Activated naive CD4-positive, alpha-beta T cell treated with anti-CD3 and anti-CD28 coated beads, Interleukin-2, amount 50 U/mL, for 24 hours (primary cell): ENCODE data around the gene SDE2.
"Not testable (repeated sequence)": the region's sequence is repeated elsewhere in the genome, so short reads cannot be mapped to it uniquely, and the experiment has no call there.

Experiments used
- H3K27ac Mint-ChIP-seq: one replicate; pipeline ENCODE4 v1.8.0; 2021; ENCODE audit warnings: mild to moderate bottlenecking, mixed read lengths
- H3K27me3 Mint-ChIP-seq: one replicate; pipeline ENCODE4 v1.8.0; 2021; ENCODE audit warnings: mixed read lengths
- H3K36me3 Mint-ChIP-seq: one replicate; pipeline ENCODE4 v1.8.0; 2021; ENCODE audit warnings: mixed read lengths
- H3K4me1 Mint-ChIP-seq: one replicate; pipeline ENCODE4 v1.8.0; 2021; ENCODE audit warnings: mixed read lengths
- H3K4me3 Mint-ChIP-seq: one replicate; pipeline ENCODE4 v1.8.0; 2021; ENCODE audit warnings: mild to moderate bottlenecking, mixed read lengths
- H3K9me3 Mint-ChIP-seq: one replicate; pipeline ENCODE4 v1.8.0; 2021; ENCODE audit warnings: mixed read lengths

The SDE2 gene

DNA sequence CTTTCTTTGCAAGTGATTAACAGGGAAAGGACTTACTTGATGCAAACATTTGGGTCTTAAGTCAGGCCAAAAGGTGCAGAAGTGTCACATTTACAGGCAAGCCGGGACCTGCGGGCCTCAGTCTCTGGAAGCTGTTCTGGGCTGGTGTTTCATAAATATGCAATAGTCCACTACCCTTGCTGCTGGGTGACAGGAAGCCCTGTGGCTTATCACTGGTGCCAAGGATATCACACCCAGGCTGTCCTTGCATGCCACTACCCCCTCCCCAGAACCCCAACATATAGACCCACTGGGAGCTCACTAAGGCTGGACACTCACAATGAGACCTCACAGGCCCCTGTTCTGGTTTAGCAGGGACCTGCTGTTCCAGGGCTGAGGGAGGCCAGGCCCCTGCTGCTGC is 54.8 kb downstream of the SDE2 start:
- no peak overlapping the region for H3K4me3 Mint-ChIP-seq
- H3K9me3 Mint-ChIP-seq = no peaks in the 10 kb centered on the region
- no peaks in the 10 kb centered on the region for H3K36me3 Mint-ChIP-seq
- no peak overlapping the region for H3K27ac Mint-ChIP-seq
- H3K27me3 Mint-ChIP-seq = no peaks in the 10 kb centered on the region
- H3K4me1 Mint-ChIP-seq = peaks cover 29% of the 10 kb centered on the region

DNA sequence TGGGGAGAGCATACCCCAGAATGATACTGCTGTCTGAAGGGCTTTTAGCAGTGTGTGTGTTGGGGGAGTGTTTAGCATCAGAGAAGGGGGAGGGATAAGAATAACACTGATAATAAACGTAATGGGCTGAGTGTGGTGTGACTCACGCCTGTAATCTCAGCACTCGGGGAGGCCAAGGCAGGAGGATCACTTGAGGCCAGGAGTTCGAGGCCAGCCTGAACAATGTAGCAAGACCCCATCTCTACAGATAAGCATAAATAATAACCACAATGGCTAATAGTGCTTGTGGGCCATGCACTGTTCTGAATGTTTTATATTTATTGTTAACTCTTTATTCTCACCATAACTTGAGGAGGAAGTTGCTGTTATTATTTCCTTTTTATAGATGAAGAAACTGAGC is 55.6 kb downstream of the SDE2 start:
- no peaks in the 10 kb centered on the region for H3K9me3 Mint-ChIP-seq
- peaks cover 29% of the 10 kb centered on the region for H3K4me1 Mint-ChIP-seq
- no peak overlapping the region for H3K27ac Mint-ChIP-seq
- H3K27me3 Mint-ChIP-seq = no peaks in the 10 kb centered on the region
- H3K4me3 Mint-ChIP-seq = no peak overlapping the region
- no peaks in the 10 kb centered on the region for H3K36me3 Mint-ChIP-seq

DNA sequence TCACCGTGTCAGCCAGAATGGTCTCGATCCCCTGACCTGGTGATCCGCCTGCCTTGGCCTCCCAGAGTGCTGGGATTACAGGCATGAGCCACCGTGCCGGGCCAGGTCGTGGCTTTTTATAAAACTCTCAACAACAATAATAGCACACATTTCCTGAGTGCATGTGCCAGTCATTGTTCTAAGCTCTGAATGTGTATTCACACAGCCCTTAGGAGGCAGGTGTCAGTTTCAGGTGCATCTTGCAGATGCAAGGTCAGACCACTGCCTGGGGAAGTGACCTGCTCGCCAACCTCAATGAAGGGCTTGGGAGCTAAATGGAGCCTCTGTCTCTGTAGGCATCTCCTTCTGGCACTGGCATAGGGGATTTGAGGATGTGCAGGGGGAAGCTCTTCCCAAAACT is 56.6 kb downstream of the SDE2 start:
- Mint-ChIP-seq H3K36me3 (no peaks in the 10 kb centered on the region), H3K4me3 (no peak overlapping the region), H3K9me3 (no peaks in the 10 kb centered on the region), H3K27me3 (no peaks in the 10 kb centered on the region), H3K4me1 (peaks cover 29% of the 10 kb centered on the region), H3K27ac (no peak overlapping the region)

DNA sequence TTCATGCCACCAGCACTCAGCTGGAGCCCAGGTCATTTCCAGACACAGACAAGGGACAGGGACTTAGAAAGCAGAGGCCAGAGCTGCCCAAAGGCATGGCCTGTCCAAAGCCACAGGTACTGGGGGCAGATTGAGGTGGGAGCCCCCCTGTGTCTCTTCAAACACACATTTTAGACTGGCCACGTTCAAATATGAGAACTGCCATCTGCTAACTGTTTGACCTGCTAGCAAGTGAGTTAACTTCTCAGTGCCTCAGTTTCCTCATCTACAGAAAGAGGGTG is 57.3 kb downstream of the SDE2 start:
- Mint-ChIP-seq H3K27ac (no peak overlapping the region), H3K4me3 (no peak overlapping the region), H3K4me1 (peaks cover 29% of the 10 kb centered on the region), H3K36me3 (no peaks in the 10 kb centered on the region), H3K9me3 (no peaks in the 10 kb centered on the region), H3K27me3 (no peaks in the 10 kb centered on the region)

DNA sequence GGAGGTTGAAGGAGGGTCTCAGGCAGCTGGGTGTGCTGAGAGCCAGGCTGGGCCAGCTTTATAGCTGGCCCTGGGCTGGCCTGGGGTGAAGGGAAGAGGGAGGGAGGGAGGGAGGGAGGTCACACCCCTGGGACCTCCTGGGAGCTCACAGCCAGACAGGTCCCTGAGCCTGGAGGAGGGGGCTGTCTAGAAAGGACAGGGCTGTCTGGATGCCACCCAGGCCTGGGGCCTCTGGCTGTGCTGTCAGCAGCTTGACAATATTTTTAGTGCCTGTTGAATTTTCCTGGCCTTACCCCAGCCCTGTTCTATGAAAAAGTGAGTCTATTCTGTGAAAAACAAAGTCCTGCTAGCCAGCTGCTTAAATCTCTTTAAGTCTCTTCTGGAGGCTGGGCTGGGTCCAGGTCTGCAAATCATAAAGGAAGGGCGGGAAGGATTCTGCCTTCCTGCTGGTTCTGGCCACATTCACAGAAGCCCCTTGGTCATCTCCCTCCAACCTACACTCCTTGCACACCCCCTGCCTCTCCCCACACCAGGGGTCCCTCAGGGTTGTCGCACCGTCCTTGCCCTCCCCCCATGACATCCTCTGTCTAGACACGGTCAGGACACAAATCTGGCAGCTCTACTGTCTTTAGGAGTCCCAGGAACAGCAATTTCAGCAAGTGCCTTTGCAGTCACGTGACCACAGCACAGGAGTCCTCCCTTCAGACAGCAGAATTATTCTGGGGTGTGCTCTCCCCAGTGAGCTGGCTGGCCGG is 57.8 kb downstream of the SDE2 start, which contains the start of gene LEFTY2:
LEFTY2 (minus strand) TSS at position 34 of the 755 bp plus-strand sequence. CDS start 80 bp downstream, outside the sequence.
- no peaks in the 10 kb centered on the region for H3K27me3 Mint-ChIP-seq
- no peak within 1 kb of the TSS for H3K27ac Mint-ChIP-seq
- H3K36me3 Mint-ChIP-seq = no peaks in the 10 kb centered on the region
- peaks cover 29% of the 10 kb centered on the region for H3K4me1 Mint-ChIP-seq
- no peaks in the 10 kb centered on the region for H3K9me3 Mint-ChIP-seq
- no peak within 1 kb of the TSS for H3K4me3 Mint-ChIP-seq

DNA sequence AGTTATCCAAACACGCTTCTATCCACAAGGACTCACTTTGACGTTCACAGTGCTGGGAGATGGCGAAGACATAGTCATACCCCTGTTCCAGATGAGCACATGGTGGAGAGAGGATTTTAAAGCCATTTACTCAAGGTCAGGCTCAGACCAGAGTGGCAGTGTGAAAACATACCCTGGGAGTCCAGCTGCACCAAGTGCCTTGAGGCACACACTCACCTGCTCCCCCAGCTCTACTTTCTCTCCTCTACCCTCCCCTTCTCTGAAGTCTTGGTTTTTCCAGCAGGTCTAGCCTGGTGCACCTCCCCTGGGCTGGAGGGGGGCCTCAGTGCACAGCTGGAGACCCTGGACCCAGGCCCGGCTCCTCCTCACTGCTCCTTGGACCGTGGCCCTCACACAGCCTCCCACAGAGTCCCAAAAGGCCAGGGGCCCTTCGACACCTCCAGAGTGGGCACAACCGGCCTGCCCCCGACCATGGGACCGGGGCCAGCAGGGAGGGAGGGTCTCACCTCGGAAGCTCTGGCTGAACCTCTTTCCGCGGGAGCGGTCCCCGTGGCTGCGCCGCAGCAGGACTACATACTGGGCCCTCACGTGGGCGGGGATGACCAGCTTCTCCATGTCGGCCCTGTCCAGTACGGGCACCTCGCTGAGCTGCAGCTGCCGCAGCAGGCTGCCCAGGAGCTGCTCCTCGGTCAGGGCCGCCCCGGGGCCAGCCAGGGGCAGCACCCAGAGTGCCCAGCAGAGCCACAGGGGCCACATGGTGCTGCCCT is 58.6 kb downstream of the SDE2 start:
- H3K4me3 Mint-ChIP-seq = no peak overlapping the region
- H3K9me3 Mint-ChIP-seq = no peaks in the 10 kb centered on the region
- H3K27me3 Mint-ChIP-seq = no peaks in the 10 kb centered on the region
- no peak overlapping the region for H3K27ac Mint-ChIP-seq
- peaks cover 26% of the 10 kb centered on the region for H3K4me1 Mint-ChIP-seq
- no peaks in the 10 kb centered on the region for H3K36me3 Mint-ChIP-seq

DNA sequence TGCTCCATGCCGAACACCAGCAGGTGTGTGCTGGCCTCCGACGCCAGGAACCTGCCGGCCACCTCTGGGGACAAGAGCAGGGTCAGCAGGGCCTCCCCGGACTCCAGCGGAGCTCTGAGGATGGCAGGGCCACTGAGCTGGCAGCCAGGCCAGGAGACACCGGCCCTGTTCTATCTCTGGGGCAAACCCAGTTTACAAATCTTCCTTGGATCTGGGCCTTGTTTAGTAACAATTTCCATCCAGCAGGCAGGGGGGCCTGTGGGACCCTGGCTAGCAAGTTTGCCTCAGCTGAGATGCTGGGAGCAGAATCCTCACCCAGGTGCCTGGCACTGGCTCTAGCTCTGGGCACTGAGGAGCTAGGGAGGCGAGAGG is 59.2 kb downstream of the SDE2 start:
- H3K36me3 Mint-ChIP-seq, H3K27ac Mint-ChIP-seq, H3K27me3 Mint-ChIP-seq, H3K9me3 Mint-ChIP-seq, H3K4me3 Mint-ChIP-seq: not testable (repeated sequence)
- peaks cover 19% of the 10 kb centered on the region for H3K4me1 Mint-ChIP-seq

DNA sequence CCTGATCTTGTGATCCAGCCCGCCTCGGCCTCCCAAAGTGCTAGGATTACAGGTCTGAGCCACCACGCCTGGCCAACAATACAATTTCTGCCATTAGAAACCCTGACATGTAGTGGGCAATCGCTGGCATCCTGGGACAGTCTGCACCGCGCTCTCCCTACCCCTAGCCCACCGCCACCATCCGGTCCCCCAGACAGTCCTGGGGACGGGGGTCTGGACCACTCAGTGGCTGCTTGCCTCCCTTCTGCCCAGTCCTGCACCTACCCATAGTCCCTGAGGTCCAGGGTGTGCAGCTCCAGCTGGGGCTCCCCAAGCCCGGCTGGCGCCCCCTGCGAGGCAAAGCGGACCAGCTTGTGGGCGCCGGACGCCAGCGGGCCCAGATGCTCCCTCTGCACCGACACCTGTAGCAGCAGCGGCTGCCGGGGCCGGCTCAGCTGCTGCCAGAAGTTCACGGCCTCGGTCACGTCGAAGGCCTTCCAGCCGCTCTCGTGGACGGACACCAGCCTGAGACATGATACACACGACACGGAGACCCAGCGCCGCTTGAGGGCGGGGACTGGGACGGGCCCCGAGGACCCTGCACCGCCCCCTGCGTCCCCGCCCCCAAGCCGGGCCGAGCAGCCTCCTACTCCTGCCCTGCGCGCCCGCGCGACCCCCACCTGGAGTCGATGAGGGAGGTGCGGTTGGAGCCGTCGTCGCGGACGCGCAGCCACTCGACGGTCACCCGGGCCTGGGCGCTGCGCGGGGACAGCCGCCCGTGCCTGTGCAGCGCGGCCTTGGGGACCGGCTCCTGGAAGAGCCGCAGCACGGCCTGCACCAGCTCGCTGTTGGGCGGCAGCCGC is 59.8 kb downstream of the SDE2 start:
- peaks cover 13% of the 10 kb centered on the region for H3K4me1 Mint-ChIP-seq
- not testable (repeated sequence) for H3K4me3 Mint-ChIP-seq, H3K27me3 Mint-ChIP-seq, H3K9me3 Mint-ChIP-seq, H3K27ac Mint-ChIP-seq, H3K36me3 Mint-ChIP-seq

DNA sequence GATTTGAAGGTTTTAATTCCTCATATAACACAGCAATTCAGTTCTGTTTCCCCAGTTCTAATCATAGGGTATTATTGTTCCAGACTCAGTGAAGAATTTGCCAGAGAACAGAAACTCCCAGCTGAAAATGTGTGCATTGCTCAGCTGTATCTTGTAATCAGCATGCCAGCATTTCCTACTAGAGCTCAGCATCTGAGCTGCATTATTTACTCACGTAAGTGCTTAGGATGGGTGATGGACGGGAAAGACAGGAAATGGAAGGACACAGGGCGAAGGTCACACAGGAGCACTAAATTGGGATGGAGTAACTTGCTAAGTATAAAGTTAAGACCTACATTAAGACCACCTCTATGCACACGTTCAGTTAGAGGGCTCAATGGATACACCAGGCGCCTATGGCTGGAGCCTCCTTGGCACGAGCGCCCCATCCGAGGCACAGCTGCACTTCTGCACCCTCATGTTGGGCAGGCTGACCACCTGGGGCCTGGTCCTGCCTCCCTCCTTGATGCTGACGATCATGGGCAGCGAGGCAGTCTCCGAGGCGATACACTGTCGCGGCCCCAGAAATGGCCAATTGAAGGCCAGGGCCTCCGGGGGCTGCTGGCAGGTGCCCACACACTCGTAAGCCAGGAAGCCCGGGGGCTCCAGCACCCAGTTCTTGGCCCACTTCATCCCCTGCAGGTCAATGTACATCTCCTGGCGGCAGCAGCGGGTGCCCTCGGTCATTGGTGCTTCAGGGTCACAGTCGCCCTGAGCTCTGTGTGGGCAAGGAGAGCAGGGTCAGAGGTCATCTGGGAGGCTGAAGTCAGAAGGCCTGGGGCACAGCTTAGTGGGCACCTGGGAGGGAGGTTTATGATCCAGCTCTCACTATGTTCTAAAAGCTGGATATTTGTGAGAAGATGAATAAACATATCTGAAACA is 61.8 kb downstream of the SDE2 start:
- Mint-ChIP-seq H3K27me3 (no peaks in the 10 kb centered on the region), H3K27ac (no peak overlapping the region), H3K4me1 (peaks cover 3% of the 10 kb centered on the region), H3K36me3 (no peaks in the 10 kb centered on the region), H3K4me3 (no peak overlapping the region), H3K9me3 (no peaks in the 10 kb centered on the region)

DNA sequence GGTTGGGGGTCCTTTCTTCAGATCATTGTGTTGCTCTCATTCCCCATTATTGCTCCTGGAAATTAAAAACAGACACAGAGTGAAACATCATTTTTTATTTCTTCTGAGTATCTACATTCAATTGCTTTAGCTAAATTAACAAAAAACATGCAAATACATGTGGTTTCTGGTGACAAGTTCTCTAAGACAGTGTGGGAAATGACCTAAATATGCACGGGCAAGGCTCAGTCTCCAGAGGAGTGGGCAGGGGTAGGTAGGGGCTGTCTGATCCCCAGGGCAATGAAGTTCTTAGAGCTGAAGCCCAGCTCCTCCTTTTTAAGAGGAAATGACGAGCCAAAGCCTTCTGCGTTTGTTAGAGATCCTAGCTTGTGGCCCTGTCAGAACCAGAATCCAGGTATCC is 62.6 kb downstream of the SDE2 start:
- Mint-ChIP-seq H3K4me1 (peaks cover 9% of the 10 kb centered on the region), H3K27me3 (no peaks in the 10 kb centered on the region), H3K36me3 (no peaks in the 10 kb centered on the region), H3K27ac (no peak overlapping the region), H3K4me3 (no peak overlapping the region), H3K9me3 (no peaks in the 10 kb centered on the region)

DNA sequence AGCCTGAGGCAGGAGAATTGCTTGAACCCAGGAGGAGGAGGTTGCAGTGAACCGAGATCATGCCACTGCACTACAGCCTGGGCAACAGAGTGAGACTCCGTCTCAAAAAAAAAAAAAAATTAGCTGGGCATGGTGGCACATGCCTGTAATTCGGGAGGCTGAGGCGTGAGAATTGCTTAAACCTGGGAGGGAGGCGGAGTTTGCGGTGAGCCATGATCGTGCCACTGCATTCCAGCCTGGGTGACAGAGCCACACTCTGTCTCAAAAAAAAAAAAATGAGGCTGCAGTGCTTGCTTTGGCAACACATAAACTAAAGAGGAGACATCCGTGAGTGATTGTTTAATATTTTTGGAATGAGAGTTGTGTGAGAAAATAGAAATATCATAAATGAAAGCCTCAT is 63.1 kb downstream of the SDE2 start:
- H3K27ac Mint-ChIP-seq, H3K36me3 Mint-ChIP-seq, H3K9me3 Mint-ChIP-seq, H3K27me3 Mint-ChIP-seq, H3K4me3 Mint-ChIP-seq: not testable (repeated sequence)
- H3K4me1 Mint-ChIP-seq = peaks cover 11% of the 10 kb centered on the region

DNA sequence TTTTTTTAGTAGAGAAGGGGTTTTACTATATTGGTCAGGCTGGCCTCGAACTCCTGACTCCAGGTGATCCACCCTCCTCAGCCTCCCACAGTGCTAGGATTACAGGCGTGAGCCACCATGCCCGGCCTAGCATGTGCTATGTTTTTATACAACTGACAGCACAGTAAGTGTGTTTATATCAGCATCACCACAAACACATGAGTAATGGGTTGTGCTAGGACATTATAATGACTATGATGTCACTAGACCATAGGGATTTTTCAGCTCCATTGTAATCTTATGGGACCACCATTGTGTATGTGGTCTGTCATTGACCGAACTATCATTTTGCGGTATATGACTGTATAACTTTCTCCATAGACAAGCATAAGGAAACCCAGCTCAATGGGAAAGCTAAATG is 64.4 kb downstream of the SDE2 start:
- Mint-ChIP-seq H3K4me1 (peaks cover 8% of the 10 kb centered on the region), H3K36me3 (no peaks in the 10 kb centered on the region), H3K9me3 (no peaks in the 10 kb centered on the region), H3K4me3 (no peak overlapping the region), H3K27ac (no peak overlapping the region), H3K27me3 (no peaks in the 10 kb centered on the region)

DNA sequence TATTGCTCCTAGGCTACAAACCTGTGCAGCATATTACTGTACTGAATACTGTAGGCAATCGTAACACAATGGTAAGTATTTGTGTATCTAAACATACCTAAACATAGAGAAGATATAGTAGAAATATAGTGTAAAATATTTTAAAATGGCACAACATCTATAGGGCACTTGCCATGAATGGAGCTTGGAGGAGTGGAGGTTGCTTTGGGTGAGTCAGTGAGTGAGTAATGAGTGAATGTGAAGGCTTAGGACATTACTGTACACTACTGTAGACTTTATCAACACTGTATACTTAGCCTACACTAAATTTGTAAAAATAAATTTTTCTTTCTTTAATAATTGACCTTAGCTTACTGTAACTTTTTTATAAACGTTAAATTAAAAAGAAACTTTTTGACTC is 66.1 kb downstream of the SDE2 start:
- H3K4me1 Mint-ChIP-seq = peaks cover 23% of the 10 kb centered on the region
- no peaks in the 10 kb centered on the region for H3K9me3 Mint-ChIP-seq
- no peak overlapping the region for H3K4me3 Mint-ChIP-seq
- no peak overlapping the region for H3K27ac Mint-ChIP-seq
- H3K36me3 Mint-ChIP-seq = no peaks in the 10 kb centered on the region
- H3K27me3 Mint-ChIP-seq = no peaks in the 10 kb centered on the region
